ENCODE measurements around the gene PEX5.
"Not testable (repeated sequence)": the region's sequence is repeated elsewhere in the genome, so short reads cannot be mapped to it uniquely, and the experiment has no call there.

The PEX5 gene

DNA sequence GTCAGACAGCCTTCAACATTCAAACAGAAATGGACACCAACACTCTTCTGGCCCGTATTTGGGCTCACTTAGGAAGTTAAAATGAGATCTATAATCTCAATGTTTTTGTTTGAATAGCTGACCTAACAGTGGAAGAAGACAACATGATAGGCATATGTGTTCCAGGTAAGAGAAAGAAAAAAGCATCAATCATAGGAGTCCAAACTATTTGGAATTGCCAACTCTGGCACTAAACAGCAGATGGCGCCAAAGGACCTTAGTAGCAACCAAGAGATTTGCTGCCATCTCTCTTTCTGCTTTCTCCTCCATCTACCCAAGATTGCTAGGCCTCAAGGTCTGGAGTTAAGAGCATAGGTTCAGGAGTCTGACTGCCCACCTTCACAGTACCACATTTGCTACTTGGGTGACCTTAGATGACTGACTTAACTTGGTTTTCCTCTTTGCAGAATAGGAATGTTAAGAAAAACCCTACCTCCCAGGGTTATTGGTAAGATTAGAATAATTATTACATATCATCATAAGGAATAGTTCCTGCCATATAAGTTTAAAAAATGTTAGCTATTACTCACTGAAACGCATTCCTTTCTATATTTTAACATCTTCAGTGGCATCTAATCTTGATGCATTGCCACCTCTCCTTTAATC lies 30.2 kb downstream of the PEX5 start:
- peak; percentile 68 to 70 for DNase-seq

DNA sequence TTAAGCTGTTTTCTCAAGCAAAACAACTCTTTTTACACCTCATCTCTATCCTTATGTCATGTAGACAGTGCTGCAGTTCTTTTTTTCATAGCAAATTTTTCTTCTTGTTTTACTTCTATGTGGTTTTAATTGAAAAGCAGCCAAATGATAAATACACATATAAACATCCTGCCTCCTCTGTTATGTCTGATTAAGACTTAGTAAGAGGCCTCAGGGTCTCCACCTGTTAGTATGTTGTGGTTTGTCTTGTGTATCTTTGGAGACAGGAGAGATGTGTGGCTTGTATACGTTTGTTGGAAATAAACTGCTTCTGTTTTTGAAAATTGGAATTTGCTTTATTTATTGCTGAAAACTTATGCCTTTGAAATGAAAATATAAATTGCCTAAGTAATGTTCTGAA lies 32.0 kb downstream of the PEX5 start:
- DNase-seq, result no peak

DNA sequence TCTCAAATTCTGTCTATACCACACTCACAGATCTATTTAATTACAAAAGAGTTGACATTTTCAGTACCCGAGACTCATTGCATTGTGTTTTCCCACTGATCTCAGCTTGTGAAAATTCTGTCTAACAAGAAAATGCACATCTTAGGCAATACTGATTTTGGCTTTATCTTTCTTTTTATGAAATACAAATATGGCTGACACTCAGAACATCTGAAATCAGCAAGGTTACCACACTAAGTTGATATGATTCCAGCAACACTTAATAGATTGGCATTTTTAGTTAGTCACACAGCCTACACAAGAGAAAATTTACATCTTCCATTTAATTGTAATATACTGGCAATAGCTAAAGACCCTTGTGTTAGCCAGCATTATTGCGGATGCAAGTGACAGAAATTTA lies 40.3 kb downstream of the PEX5 start:
- DNase-seq, result no peak

DNA sequence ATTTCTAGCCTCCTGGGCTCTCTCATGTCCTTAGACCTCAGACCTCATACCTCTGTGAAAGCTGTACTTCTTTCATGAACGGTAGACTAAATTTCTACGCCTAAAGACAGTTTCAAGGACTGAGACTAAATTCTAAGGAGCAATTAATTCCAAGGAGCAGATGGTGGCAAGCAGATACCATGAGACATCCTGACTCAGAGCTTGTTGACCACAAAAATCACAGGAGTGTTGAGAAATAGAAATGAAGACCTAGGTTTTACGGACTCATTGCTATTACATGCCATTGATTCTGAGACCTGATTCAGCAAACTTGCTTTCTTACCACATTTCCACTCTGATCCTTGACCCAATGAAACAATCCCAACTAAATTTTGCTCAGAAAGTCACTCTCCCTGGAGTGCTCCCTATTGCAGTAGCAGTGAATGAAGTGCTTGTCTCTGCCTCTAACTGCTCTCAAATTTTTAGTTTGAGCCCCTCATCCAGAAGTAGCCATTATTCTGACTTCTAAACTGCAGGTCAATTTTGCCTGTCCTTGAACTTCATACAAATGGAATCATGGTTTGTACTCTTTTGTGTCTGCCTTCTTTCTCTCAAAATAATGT lies 52.0 kb downstream of the PEX5 start:
- no peak for DNase-seq

DNA sequence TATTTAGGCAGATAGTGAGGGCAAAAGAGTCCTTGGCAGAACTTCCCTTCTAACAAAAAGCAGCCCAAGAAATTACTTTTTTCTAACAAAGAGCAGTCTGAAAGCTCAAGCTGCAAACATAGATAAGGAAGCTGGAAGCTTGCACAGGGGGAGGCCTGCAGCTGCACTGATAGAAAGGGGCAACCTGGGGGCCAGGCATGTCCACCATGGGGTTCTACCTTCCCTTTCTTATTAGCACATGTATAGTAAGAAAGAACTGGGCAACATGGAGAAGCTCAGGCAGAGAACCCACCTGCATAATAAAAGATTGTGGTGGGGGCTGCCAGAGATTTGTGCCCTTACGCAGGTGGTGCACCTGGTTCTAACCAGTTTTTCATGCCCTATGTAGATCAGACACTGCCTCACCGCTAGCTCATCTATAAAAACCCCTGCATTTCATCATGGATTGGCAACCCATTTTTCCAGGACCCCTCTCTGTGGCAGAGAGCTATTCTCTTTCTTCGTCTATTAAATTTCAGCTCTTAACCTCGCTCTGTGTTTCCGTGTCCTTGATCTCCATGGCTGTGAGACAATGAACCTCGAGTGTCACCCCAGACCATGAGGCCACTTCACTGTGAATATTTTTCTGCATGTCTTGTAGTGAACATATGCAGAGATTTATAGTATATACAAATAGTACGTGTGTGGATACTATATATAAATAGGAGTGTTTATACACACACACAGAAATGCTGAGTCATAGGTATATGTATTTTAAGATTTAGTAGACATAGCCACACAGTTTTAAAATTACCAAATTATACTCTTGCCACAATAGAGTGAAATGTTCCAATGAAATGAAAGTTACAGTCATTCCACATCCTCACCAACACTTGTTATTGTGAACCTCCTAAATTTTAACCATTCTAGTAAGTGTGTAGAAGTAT lies 53.0 kb downstream of the PEX5 start:
- no peak for DNase-seq

DNA sequence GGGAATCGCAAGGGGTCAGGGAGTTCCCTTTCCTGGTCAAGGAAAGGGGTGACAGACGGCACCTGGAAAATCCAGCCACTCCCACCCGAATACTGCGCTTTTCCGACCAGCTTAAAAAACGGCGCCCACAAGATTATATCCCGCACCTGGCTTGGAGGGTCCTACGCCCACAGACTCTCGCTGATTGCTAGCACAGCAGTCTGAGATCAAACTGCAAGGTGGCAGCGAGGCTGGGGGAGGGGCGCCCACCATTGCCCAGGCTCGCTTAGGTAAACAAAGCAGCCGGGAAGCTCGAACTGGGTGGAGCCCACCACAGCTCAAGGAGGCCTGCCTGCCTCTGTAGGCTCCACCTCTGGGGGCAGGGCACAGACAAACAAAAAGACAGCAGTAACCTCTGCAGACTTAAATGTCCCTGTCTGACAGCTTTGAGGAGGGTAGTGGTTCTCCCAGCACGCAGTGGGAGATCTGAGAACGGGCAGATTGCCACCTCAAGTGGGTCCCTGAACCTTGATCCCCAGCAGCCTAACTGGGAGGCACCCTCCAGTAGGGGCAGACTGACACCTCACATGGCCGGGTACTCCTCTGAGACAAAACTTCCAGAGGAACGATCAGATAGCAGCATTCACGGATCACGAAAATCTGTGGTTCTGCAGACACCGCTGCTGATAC lies 62.0 kb downstream of the PEX5 start:
- DNase-seq, result not testable (repeated sequence)

DNA sequence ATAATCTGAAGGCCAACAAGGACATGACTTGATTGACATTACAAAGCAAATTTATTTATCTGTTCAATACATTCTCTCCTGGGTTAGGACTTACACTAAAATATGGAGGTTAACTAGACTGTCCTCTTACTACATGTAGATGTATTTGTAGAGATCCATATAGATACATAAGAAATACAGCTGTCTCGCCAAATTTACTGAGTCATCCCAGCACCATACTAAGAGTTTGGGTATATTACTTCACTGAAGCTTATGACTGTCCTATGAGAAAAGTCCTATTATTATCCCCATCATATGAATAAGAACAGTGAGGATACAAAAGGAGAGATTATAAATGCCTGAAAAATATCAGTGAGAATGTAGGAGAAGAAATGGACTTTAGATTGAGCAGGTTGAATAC lies 69.6 kb downstream of the PEX5 start:
- no peak for DNase-seq
